ENCODE data around the gene PTPRD. TPM values are rescaled to one million over a fixed set of nuclear protein-coding genes. Genes with fewer than 3 reads are reported as not detected.

Gene PTPRD
- total RNA-seq, 1 donor from 2014 or later = 136 TPM

- H3F3A ChIP-seq (ENCODE audit: low read depth) = no peaks in the 10 kb centered on the region
- H3K4me1 Mint-ChIP-seq = no peaks in the 10 kb centered on the region
- no peaks in the 10 kb centered on the region for H3K27me3 ChIP-seq
- H3K9me3 ChIP-seq (ENCODE audit: low read depth) = no peaks in the 10 kb centered on the region
- no peaks in the 10 kb centered on the region for H3K9me3 Mint-ChIP-seq
- no peaks in the 10 kb centered on the region for H3K4me1 ChIP-seq
- no peaks in the 10 kb centered on the region for H3K36me3 Mint-ChIP-seq
- H3K4me3 ChIP-seq = no peak overlapping the region
- H3K36me3 ChIP-seq = no peaks in the 10 kb centered on the region
- no peak overlapping the region for H3K4me2 ChIP-seq
- H2AFZ ChIP-seq (replicated peaks) = no peak overlapping the region
- DNase-seq (ENCODE audit: low spot score) = no peak
- H3K27me3 Mint-ChIP-seq (ENCODE audit: insufficient read depth, low read depth) = no peaks in the 10 kb centered on the region
- no peak overlapping the region for H3K4me3 Mint-ChIP-seq
- H3K9ac ChIP-seq = no peak overlapping the region
- no peaks in the 10 kb centered on the region for H3K79me2 ChIP-seq (ENCODE audit: low read depth)
- H4K20me1 ChIP-seq (ENCODE audit: low read depth) = no peaks in the 10 kb centered on the region
- TF ChIP-seq EZH2 (IDR thresholded peaks at IDR 0.05) = no peak
- no peak for TF ChIP-seq EZH2phosphoT487 (IDR thresholded peaks at IDR 0.05)
- TF ChIP-seq, protein P1, sequence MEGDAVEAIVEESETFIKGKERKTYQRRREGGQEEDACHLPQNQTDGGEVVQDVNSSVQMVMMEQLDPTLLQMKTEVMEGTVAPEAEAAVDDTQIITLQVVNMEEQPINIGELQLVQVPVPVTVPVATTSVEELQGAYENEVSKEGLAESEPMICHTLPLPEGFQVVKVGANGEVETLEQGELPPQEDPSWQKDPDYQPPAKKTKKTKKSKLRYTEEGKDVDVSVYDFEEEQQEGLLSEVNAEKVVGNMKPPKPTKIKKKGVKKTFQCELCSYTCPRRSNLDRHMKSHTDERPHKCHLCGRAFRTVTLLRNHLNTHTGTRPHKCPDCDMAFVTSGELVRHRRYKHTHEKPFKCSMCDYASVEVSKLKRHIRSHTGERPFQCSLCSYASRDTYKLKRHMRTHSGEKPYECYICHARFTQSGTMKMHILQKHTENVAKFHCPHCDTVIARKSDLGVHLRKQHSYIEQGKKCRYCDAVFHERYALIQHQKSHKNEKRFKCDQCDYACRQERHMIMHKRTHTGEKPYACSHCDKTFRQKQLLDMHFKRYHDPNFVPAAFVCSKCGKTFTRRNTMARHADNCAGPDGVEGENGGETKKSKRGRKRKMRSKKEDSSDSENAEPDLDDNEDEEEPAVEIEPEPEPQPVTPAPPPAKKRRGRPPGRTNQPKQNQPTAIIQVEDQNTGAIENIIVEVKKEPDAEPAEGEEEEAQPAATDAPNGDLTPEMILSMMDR (IDR thresholded peaks at IDR 0.05) = no peak
- H3K27ac Mint-ChIP-seq = no peak overlapping the region
- H3K27ac ChIP-seq = no peak overlapping the region
Measured at GRCh38 chr9:9399982-9400381, 1212.8 kb downstream of the PTPRD start.

GRCh38 chr9:9396518-9396917 is 1216.3 kb downstream of the PTPRD start:
- no peak for DNase-seq (ENCODE audit: low spot score)
- no peaks in the 10 kb centered on the region for H3K27me3 Mint-ChIP-seq (ENCODE audit: insufficient read depth, low read depth)
- no peaks in the 10 kb centered on the region for H3K79me2 ChIP-seq (ENCODE audit: low read depth)
- H3K36me3 ChIP-seq = no peaks in the 10 kb centered on the region
- no peak overlapping the region for H3K27ac Mint-ChIP-seq
- no peaks in the 10 kb centered on the region for H3K36me3 Mint-ChIP-seq
- no peaks in the 10 kb centered on the region for H4K20me1 ChIP-seq (ENCODE audit: low read depth)
- no peaks in the 10 kb centered on the region for H3K9me3 ChIP-seq (ENCODE audit: low read depth)
- no peak overlapping the region for H3K4me2 ChIP-seq
- no peak overlapping the region for H3K4me3 Mint-ChIP-seq
- H3K27ac ChIP-seq = no peak overlapping the region
- peak overlapping the region; percentile 21 for H2AFZ ChIP-seq (replicated peaks)
- no peak overlapping the region for H3K4me3 ChIP-seq
- H3F3A ChIP-seq (ENCODE audit: low read depth) = no peaks in the 10 kb centered on the region
- H3K27me3 ChIP-seq = no peaks in the 10 kb centered on the region
- no peak overlapping the region for H3K9ac ChIP-seq
- no peaks in the 10 kb centered on the region for H3K4me1 ChIP-seq
- no peaks in the 10 kb centered on the region for H3K4me1 Mint-ChIP-seq
- peaks cover 2% of the 10 kb centered on the region for H3K9me3 Mint-ChIP-seq
- TF ChIP-seq, protein P1 (IDR thresholded peaks at IDR 0.05) = no peak
- TF ChIP-seq EZH2phosphoT487 (IDR thresholded peaks at IDR 0.05) = no peak
- no peak for TF ChIP-seq EZH2 (IDR thresholded peaks at IDR 0.05)

DNA sequence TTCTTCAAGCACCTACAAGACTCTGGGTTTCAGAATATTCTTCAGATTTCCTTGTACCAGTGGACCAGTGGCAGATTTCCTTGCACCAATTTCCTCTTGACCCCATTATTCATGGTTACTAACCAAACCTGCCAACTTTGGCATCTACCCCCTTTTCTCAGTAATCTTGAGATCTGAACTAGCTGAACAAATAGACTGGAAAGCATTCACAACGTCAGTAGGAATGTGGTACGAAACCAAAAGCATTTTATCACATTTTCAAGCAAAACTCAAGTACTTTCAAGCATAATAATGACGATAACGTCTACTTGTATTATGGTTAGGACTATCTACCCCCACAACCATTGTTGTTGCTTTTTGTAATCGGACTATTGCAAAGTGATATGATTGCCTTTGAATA is 1217.3 kb downstream of the PTPRD start:
- no peak for DNase-seq (ENCODE audit: low spot score)
- Histone ChIP-seq H3K4me2 (no peak overlapping the region), H3K36me3 (no peaks in the 10 kb centered on the region), H3K27ac (no peak overlapping the region), H3K4me3 (no peak overlapping the region), H3K27me3 (no peaks in the 10 kb centered on the region), H3K9ac (no peak overlapping the region), H3F3A (ENCODE audit: low read depth) (no peaks in the 10 kb centered on the region), H3K79me2 (ENCODE audit: low read depth) (no peaks in the 10 kb centered on the region), H3K9me3 (ENCODE audit: low read depth) (no peaks in the 10 kb centered on the region), H4K20me1 (ENCODE audit: low read depth) (no peaks in the 10 kb centered on the region), H2AFZ (replicated peaks) (peak overlapping the region; percentile 38), H3K4me1 (no peaks in the 10 kb centered on the region)
- Mint-ChIP-seq H3K36me3 (no peaks in the 10 kb centered on the region), H3K9me3 (peaks cover 2% of the 10 kb centered on the region), H3K4me3 (no peak overlapping the region), H3K4me1 (peaks cover 3% of the 10 kb centered on the region), H3K27ac (no peak overlapping the region), H3K27me3 (ENCODE audit: insufficient read depth, low read depth) (no peaks in the 10 kb centered on the region)
- TF ChIP-seq, protein P1 (IDR thresholded peaks at IDR 0.05) = no peak
- TF ChIP-seq EZH2 (IDR thresholded peaks at IDR 0.05) = no peak
- TF ChIP-seq EZH2phosphoT487 (IDR thresholded peaks at IDR 0.05) = no peak

All from neural progenitor cell (in vitro differentiated cells).